ENCODE data around the gene MAN2C1.
"Not testable (repeated sequence)": the region's sequence is repeated elsewhere in the genome, so short reads cannot be mapped to it uniquely, and the experiment has no call there.

Gene MAN2C1

GRCh38 chr15:75342221-75342620, 26.2 kb downstream of the MAN2C1 start:
- no peak for DNase-seq

- no peak for DNase-seq
Measured at GRCh38 chr15:75339531-75340240, 28.7 kb downstream of the MAN2C1 start.

- no peak for DNase-seq
Measured at GRCh38 chr15:75338661-75339240, 29.7 kb downstream of the MAN2C1 start.

- DNase-seq, result peak; percentile 76 to 89
Measured at GRCh38 chr15:75335705-75336355, 32.6 kb downstream of the MAN2C1 start, which contains the start of gene COMMD4. TSS of gene COMMD4 (plus strand) at chr15:75336063. CDS start at chr15:75336090, 27 bp downstream.

GRCh38 chr15:75335313-75335704, 33.1 kb downstream of the MAN2C1 start:
- no peak for DNase-seq

GRCh38 chr15:75333654-75334419, 34.6 kb downstream of the MAN2C1 start:
- DNase-seq, result not testable (repeated sequence)

GRCh38 chr15:75332093-75332492, 36.3 kb downstream of the MAN2C1 start:
- not testable (repeated sequence) for DNase-seq

- DNase-seq, result no peak
Measured at GRCh38 chr15:75329571-75329970, 38.8 kb downstream of the MAN2C1 start.

- no peak for DNase-seq
Measured at GRCh38 chr15:75328493-75329314, 39.7 kb downstream of the MAN2C1 start.

- no peak for DNase-seq
Measured at GRCh38 chr15:75327491-75327890, 40.9 kb downstream of the MAN2C1 start.

GRCh38 chr15:75327005-75327404, 41.4 kb downstream of the MAN2C1 start:
- no peak for DNase-seq

GRCh38 chr15:75325922-75326321, 42.5 kb downstream of the MAN2C1 start:
- DNase-seq, result no peak

GRCh38 chr15:75321711-75322110, 46.7 kb downstream of the MAN2C1 start:
- no peak for DNase-seq

GRCh38 chr15:75319231-75319897, 49.0 kb downstream of the MAN2C1 start:
- DNase-seq, result peak; percentile 54 to 60

- DNase-seq, result no peak
Measured at GRCh38 chr15:75314552-75315290, 53.7 kb downstream of the MAN2C1 start.

GRCh38 chr15:75313116-75313845, 55.1 kb downstream of the MAN2C1 start:
- DNase-seq, result no peak

GRCh38 chr15:75312548-75312947, 55.9 kb downstream of the MAN2C1 start:
- not testable (repeated sequence) for DNase-seq

GRCh38 chr15:75309711-75310110, 58.7 kb downstream of the MAN2C1 start:
- no peak for DNase-seq

GRCh38 chr15:75307778-75308390, 60.5 kb downstream of the MAN2C1 start:
- peak; percentile 7 to 15 for DNase-seq

GRCh38 chr15:75306188-75306587, 62.2 kb downstream of the MAN2C1 start:
- DNase-seq, result no peak
